ENCODE data around the gene CABLES2. TPM values are rescaled to one million over a fixed set of nuclear protein-coding genes. Genes with fewer than 3 reads are reported as not detected.

The CABLES2 gene
- total and polyA plus RNA-seq, 5 donors from 2014 or later: 0.49 to 7.0 (median 1.2) TPM

GRCh38 chr20:62390317-62391164 is 16.5 kb downstream of the CABLES2 start:
- Mint-ChIP-seq H3K27ac (no peak overlapping the region), H3K27me3 (no peaks in the 10 kb centered on the region), H3K4me1 (peaks cover 0 to 32% (median 15%) of the 10 kb centered on the region in 4 donors), H3K9me3 (no peaks in the 10 kb centered on the region), H3K4me3 (peak overlapping the region in 3 of 4 donors; percentile 33 to 59 (median 43)), H3K36me3 (peaks cover 16% of the 10 kb centered on the region)
- peaks cover 24% of the 10 kb centered on the region for H3K4me1 ChIP-seq (ENCODE audit: control insufficient read depth, insufficient read depth, low read length, poor library complexity, severe bottlenecking)
- no peak overlapping the region for H3K4me3 ChIP-seq (ENCODE audit: low read depth, low read length)
- H3K36me3 ChIP-seq (ENCODE audit: control insufficient read depth, insufficient read depth, low read length): peaks cover 19% of the 10 kb centered on the region
- no peaks in the 10 kb centered on the region for H3K27me3 ChIP-seq (ENCODE audit: control insufficient read depth, insufficient read depth, low read length)
- H3K9me3 ChIP-seq (ENCODE audit: control insufficient read depth in 2 of 2, low read length in 2 of 2): no peaks in the 10 kb centered on the region
- no peak overlapping the region for H3K27ac ChIP-seq (ENCODE audit: insufficient read depth, low read length, poor library complexity, severe bottlenecking)
- ATAC-seq (ENCODE audit: low read depth in 2 of 2) (no peak), DNase-seq (no peak)

DNA sequence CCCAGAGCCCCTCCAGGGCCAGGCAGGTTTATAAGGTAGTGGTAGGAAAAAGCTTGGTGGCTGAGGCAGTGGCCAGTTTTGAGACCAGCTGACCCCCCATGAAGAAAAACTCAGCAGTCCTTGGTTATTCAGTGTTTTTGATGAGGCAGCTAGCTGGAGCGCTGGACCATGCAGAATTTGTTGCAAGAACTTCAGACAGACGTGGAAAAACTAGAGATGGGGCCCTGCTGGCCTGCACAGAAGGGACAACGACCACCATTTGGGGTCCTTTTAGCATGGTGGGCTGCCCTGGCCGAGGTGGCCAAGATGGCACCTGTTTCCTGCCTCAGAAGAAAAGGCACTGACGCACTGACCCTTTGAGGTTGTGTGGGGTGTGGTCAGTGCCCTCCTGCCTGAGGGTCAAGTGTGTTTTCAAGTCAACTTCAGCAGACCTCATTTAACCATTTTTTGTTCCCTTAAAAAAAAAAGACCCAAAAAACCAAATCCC is 17.4 kb downstream of the CABLES2 start:
- Histone ChIP-seq H3K9me3 (ENCODE audit: control insufficient read depth in 2 of 2, low read length in 2 of 2) (no peaks in the 10 kb centered on the region), H3K36me3 (ENCODE audit: control insufficient read depth, insufficient read depth, low read length) (peaks cover 19% of the 10 kb centered on the region), H3K4me3 (ENCODE audit: low read depth, low read length) (no peak overlapping the region), H3K27ac (ENCODE audit: insufficient read depth, low read length, poor library complexity, severe bottlenecking) (no peak overlapping the region), H3K4me1 (ENCODE audit: control insufficient read depth, insufficient read depth, low read length, poor library complexity, severe bottlenecking) (peaks cover 28% of the 10 kb centered on the region), H3K27me3 (ENCODE audit: control insufficient read depth, insufficient read depth, low read length) (no peaks in the 10 kb centered on the region)
- Mint-ChIP-seq H3K36me3 (peaks cover 16% of the 10 kb centered on the region), H3K27me3 (no peaks in the 10 kb centered on the region), H3K4me3 (peak overlapping the region in 1 of 4 donors; percentile 99), H3K27ac (no peak overlapping the region), H3K4me1 (peaks cover 0 to 39% (median 20%) of the 10 kb centered on the region in 4 donors), H3K9me3 (no peaks in the 10 kb centered on the region)
- no peak for ATAC-seq (ENCODE audit: low read depth in 2 of 2)
- DNase-seq: no peak

- H3K4me1 Mint-ChIP-seq: peaks cover 0 to 39% (median 24%) of the 10 kb centered on the region in 4 donors
- no peak for DNase-seq
- H3K4me3 Mint-ChIP-seq: peak overlapping the region; percentile 90 to 99 (median 94)
- no peak for ATAC-seq (ENCODE audit: low read depth in 2 of 2)
- H3K27ac Mint-ChIP-seq: peak overlapping the region; percentile 41 to 95 (median 48)
- H3K27ac ChIP-seq (ENCODE audit: insufficient read depth, low read length, poor library complexity, severe bottlenecking): no peak overlapping the region
- peaks cover 28% of the 10 kb centered on the region for H3K4me1 ChIP-seq (ENCODE audit: control insufficient read depth, insufficient read depth, low read length, poor library complexity, severe bottlenecking)
- H3K36me3 ChIP-seq (ENCODE audit: control insufficient read depth, insufficient read depth, low read length): peaks cover 19% of the 10 kb centered on the region
- H3K9me3 Mint-ChIP-seq: no peaks in the 10 kb centered on the region
- H3K27me3 ChIP-seq (ENCODE audit: control insufficient read depth, insufficient read depth, low read length): no peaks in the 10 kb centered on the region
- no peak overlapping the region for H3K4me3 ChIP-seq (ENCODE audit: low read depth, low read length)
- H3K27me3 Mint-ChIP-seq: no peaks in the 10 kb centered on the region
- H3K9me3 ChIP-seq (ENCODE audit: control insufficient read depth in 2 of 2, low read length in 2 of 2): no peaks in the 10 kb centered on the region
- peaks cover 16% of the 10 kb centered on the region for H3K36me3 Mint-ChIP-seq
Observed at GRCh38 chr20:62388839-62389600, 18.1 kb downstream of the CABLES2 start.

DNA sequence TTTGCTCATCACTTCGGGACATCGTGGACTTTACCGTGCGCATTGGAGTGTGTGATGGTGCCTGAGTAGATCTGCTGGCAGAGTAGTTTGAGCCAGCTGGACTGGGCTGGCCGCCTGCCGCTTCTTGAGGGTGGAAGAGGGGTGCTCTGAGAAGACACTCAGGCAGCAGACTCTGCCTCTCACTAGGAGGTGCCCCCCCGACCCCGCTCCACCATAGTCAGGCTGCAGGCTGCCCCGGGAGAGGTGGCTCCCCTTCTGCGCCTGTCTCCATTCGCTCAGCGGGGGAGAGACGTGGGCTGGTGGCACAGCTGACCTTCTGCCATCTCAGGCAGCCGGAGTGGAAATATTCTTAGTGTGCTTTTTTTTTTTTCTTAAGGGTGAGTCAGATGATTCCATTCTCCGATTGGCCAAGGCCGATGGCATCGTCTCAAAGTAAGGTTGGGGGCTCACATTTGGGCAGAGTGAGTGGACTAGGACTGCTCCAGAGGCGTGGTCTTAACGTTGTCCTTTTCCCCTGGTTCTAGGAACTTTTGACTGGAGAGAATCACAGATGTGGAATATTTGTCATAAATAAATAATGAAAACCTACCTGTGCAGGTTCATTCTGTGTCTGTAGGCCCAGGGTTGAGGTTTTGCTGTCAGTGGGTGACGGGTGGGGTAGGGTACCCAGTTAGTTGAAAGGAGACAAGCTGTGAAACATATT is 19.0 kb downstream of the CABLES2 start:
- Histone ChIP-seq H3K27ac (ENCODE audit: insufficient read depth, low read length, poor library complexity, severe bottlenecking) (peak overlapping the region; percentile 93), H3K36me3 (ENCODE audit: control insufficient read depth, insufficient read depth, low read length) (peaks cover 16% of the 10 kb centered on the region), H3K27me3 (ENCODE audit: control insufficient read depth, insufficient read depth, low read length) (no peaks in the 10 kb centered on the region), H3K9me3 (ENCODE audit: control insufficient read depth in 2 of 2, low read length in 2 of 2) (no peaks in the 10 kb centered on the region), H3K4me1 (ENCODE audit: control insufficient read depth, insufficient read depth, low read length, poor library complexity, severe bottlenecking) (peaks cover 28% of the 10 kb centered on the region), H3K4me3 (ENCODE audit: low read depth, low read length) (peak overlapping the region; percentile 84)
- peak overlapping the region; percentile 90 to 99 (median 94) for H3K4me3 Mint-ChIP-seq
- no peak for ATAC-seq (ENCODE audit: low read depth in 2 of 2)
- no peak for DNase-seq
- H3K9me3 Mint-ChIP-seq: no peaks in the 10 kb centered on the region
- peak overlapping the region in 2 of 3 donors; percentile 90 to 95 for H3K27ac Mint-ChIP-seq
- H3K27me3 Mint-ChIP-seq: no peaks in the 10 kb centered on the region
- peaks cover 16% of the 10 kb centered on the region for H3K36me3 Mint-ChIP-seq
- H3K4me1 Mint-ChIP-seq: peaks cover 0 to 43% (median 24%) of the 10 kb centered on the region in 4 donors

DNA sequence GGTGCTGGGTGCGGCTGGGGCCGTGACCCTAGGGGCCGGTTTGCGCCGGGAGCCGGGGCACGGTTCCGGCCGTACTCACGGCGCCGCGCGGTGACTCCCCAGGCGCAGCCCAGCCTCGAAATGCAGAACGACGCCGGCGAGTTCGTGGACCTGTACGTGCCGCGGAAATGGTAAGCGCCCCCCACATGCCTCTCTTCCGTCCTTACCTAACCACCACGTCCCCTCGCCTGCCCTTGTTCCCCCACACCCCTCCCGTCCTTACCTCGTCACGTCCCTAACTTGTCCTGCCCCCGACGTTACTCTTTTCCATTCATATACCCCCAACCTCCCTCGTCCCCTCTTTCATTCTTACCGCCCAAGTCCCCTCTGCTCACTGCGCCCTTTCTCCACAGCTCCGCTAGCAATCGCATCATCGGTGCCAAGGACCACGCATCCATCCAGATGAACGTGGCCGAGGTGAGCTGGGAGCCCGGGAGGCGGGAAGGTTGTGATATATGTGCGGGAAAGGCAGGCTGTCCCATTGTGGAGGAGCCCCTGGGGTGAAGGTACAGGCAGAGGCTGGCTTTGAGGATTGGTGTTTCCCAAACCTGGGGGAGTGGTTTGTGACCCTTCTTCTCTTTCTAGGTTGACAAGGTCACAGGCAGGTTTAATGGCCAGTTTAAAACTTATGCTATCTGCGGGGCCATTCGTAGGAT is 19.7 kb downstream of the CABLES2 start:
- Mint-ChIP-seq H3K9me3 (no peaks in the 10 kb centered on the region), H3K4me1 (peaks cover 0 to 48% (median 28%) of the 10 kb centered on the region in 4 donors), H3K27ac (peak overlapping the region; percentile 90 to 95 (median 95)), H3K4me3 (peak overlapping the region; percentile 90 to 99 (median 94)), H3K27me3 (no peaks in the 10 kb centered on the region), H3K36me3 (peaks cover 16% of the 10 kb centered on the region)
- Histone ChIP-seq H3K27me3 (ENCODE audit: control insufficient read depth, insufficient read depth, low read length) (no peaks in the 10 kb centered on the region), H3K9me3 (ENCODE audit: control insufficient read depth in 2 of 2, low read length in 2 of 2) (no peaks in the 10 kb centered on the region), H3K4me1 (ENCODE audit: control insufficient read depth, insufficient read depth, low read length, poor library complexity, severe bottlenecking) (peaks cover 32% of the 10 kb centered on the region), H3K36me3 (ENCODE audit: control insufficient read depth, insufficient read depth, low read length) (peaks cover 16% of the 10 kb centered on the region), H3K4me3 (ENCODE audit: low read depth, low read length) (peak overlapping the region; percentile 84), H3K27ac (ENCODE audit: insufficient read depth, low read length, poor library complexity, severe bottlenecking) (peak overlapping the region; percentile 93)
- ATAC-seq (ENCODE audit: low read depth in 2 of 2) (peak; percentile 26 to 36), DNase-seq (peak in 1 of 3 donors; percentile 29)

DNA sequence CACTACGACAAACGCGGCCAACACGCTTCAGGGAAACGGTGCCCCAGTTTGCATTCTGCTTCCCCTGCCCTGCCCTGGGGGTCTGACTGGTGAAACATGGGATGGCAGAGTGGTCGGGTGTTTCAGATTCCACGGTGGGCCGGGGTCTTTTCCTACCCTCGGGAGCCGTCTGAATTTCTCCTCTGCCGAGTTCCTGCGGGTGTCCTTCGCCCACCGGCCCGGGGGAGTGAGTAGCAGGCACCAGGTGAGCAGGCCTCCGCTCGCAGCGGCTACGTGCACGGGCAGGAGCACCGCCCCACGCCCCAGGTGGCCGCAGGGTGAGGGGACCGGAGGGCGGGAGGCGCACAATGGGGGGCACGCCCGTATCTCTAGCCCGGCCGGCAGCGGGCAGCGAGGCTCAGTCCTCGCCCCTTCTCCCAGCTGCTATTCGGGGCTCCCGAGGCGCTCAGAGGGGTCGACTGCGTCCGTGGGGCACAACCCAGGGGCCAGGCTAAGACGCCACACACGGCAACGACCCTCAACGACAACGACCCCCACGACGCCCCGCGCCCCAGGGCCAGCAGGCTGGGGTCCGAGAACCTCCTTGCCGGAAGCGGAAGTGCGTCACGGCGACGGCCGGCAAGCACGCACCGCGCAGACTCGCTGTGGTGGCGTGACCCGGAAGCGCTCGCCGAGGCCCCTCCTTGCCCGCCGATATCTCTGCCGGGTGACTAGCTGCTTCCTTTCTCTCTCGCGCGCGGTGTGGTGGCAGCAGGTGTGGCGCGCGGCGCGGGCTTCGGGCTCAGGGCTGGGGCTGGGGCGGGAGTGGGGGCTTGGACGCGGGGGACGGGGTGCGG is 20.5 kb downstream of the CABLES2 start, which contains the start of gene RPS21:
RPS21 (plus strand) TSS at position 721 of the 836 bp plus-strand sequence. CDS start 236 bp downstream, outside the sequence.
- Mint-ChIP-seq H3K27me3 (no peaks in the 10 kb centered on the region), H3K4me1 (peaks cover 0 to 54% (median 30%) of the 10 kb centered on the region in 4 donors), H3K4me3 (peak within 1 kb of the TSS; percentile 90 to 99 (median 94))

More for the DNA sequence above, 20.5 kb downstream of the CABLES2 start, which contains the start of gene RPS21:
- Mint-ChIP-seq H3K36me3 (peaks cover 22% of the 10 kb centered on the region), H3K9me3 (peaks cover 0 to 5% (median 1%) of the 10 kb centered on the region in 7 donors), H3K27ac (peak within 1 kb of the TSS; percentile 90 to 95 (median 95))
- Histone ChIP-seq H3K9me3 (ENCODE audit: control insufficient read depth in 2 of 2, low read length in 2 of 2) (no peaks in the 10 kb centered on the region), H3K27ac (ENCODE audit: insufficient read depth, low read length, poor library complexity, severe bottlenecking) (peak within 1 kb of the TSS; percentile 93), H3K27me3 (ENCODE audit: control insufficient read depth, insufficient read depth, low read length) (no peaks in the 10 kb centered on the region), H3K4me1 (ENCODE audit: control insufficient read depth, insufficient read depth, low read length, poor library complexity, severe bottlenecking) (peaks cover 32% of the 10 kb centered on the region), H3K4me3 (ENCODE audit: low read depth, low read length) (peak within 1 kb of the TSS; percentile 84), H3K36me3 (ENCODE audit: control insufficient read depth, insufficient read depth, low read length) (peaks cover 16% of the 10 kb centered on the region)
- ATAC-seq (ENCODE audit: low read depth in 2 of 2) (peak; percentile 92 to 93), DNase-seq (peak; percentile 91 to 95 (median 93))

Measured in CD4-positive, CD25-positive, alpha-beta regulatory T cell (primary cell).